H1 (cell line): Measurements from ENCODE around the gene WDR4. TPM values are rescaled to one million over a fixed set of nuclear protein-coding genes. Genes with fewer than 3 reads are reported as not detected.

ENCODE experiments used
- BACH1 ChIP-seq: IDR thresholded peaks from 2 replicates; pipeline ENCODE4 v1.6.1; 2012; ENCODE audit warnings: low read length, improper control_type of control experiment
- CHD7 ChIP-seq: fragments of 300-600 bp; sonication (generic); IDR thresholded peaks from 2 replicates; pipeline ENCODE4 v1.7.1; 2012; ENCODE audit warnings: low read length, moderate library complexity, mild to moderate bottlenecking, inconsistent platforms; ENCODE audit not compliant: insufficient replicate concordance
- CTCF ChIP-seq, 3 experiments: IDR thresholded peaks; 1 replicate in 2 of 3; 2 replicates in 1 of 3; pipeline versions ENCODE4 v1.5.1 to v1.6.1; 2011; ENCODE audit warnings: low read length in 3 of 3, mild to moderate bottlenecking in 3 of 3, inconsistent platforms in 2 of 3, low read depth in 1 of 3, moderate library complexity in 1 of 3; ENCODE audit not compliant: insufficient read depth in 1 of 3; ENCODE audit errors: control extremely low read depth in 1 of 3
- E2F6 ChIP-seq: IDR thresholded peaks from 2 replicates; pipeline ENCODE4 v1.6.1; 2012; ENCODE audit warnings: inconsistent platforms
- HDAC6 ChIP-seq: IDR thresholded peaks from one replicate; pipeline ENCODE4 v1.7.1; 2012; ENCODE audit warnings: low read depth, mild to moderate bottlenecking, inconsistent platforms, low read length, moderate library complexity
- NANOG ChIP-seq: IDR thresholded peaks from 2 replicates; pipeline ENCODE4 v1.6.1; 2011; ENCODE audit warnings: low read length, low read depth, mild to moderate bottlenecking, inconsistent platforms; ENCODE audit not compliant: insufficient read depth, poor library complexity, severe bottlenecking
- POLR2A ChIP-seq, 2 experiments: IDR thresholded peaks; 1 replicate in 1 of 2; 2 replicates in 1 of 2; pipeline ENCODE4 v1.6.1; 2011; ENCODE audit warnings: low read depth in 2 of 2, low read length in 2 of 2, mild to moderate bottlenecking in 2 of 2; ENCODE audit errors: control extremely low read depth in 1 of 2
- SAP30 ChIP-seq: fragments of 300-600 bp; sonication (generic); IDR thresholded peaks from 2 replicates; pipeline ENCODE4 v1.7.1; 2012; ENCODE audit warnings: low read length, moderate library complexity, mild to moderate bottlenecking, inconsistent platforms; ENCODE audit not compliant: insufficient read depth, insufficient replicate concordance
- SIX5 ChIP-seq: IDR thresholded peaks from 2 replicates; pipeline ENCODE4 v1.6.1; 2011; ENCODE audit warnings: mild to moderate bottlenecking, low read depth, low read length
- polyA plus RNA-seq, 7 experiments: library from polyadenylated mRNA; depleted of rRNA in 3 of 7; stranded (reverse) in 5 of 7; unstranded in 2 of 7; fragments of >200 nt in 5 of 7; fragments of 200-250 nt in 2 of 7; gene quantifications; 1 replicate in 5 of 7; 2 replicates in 1 of 7; 4 replicates in 1 of 7; pipeline versions ENCODE4 v1.2.1 to v1.2.3, GENCODE V29; 2011 to 2013; ENCODE audit warnings: missing spikeins in 2 of 7, mixed read lengths in 2 of 7
- total RNA-seq: library from RNA; stranded (reverse); fragmentation: NEBNext Ultra II Directional; extraction: Animal tissue kit (Norgen Biotek cat#: 25700); gene quantifications from 2 replicates; pipeline ENCODE4 v1.2.1, GENCODE V29; 2021

The WDR4 gene
- total and polyA plus RNA-seq, 2 of the 8 experiments (the other 6 are each of a cell fraction or from before 2014, with no cell fraction given): 28.9 to 47.8 TPM

GRCh38 chr21:42799516-42799915 lies 79.8 kb downstream of the WDR4 start (continued):
- no peak for TF ChIP-seq CHD7
- no peak for TF ChIP-seq CTCF (IDR thresholded peaks at IDR 0.05; ENCODE audit: control extremely low read depth in 1 of 3, insufficient read depth in 1 of 3, low read depth in 1 of 3, low read length in 3 of 3)
- no peak for TF ChIP-seq HDAC6
- TF ChIP-seq BACH1: no peak
- no peak for TF ChIP-seq POLR2A (IDR thresholded peaks at IDR 0.05; ENCODE audit: control extremely low read depth in 1 of 2, low read depth in 2 of 2, low read length in 2 of 2)
- no peak for TF ChIP-seq NANOG
- TF ChIP-seq E2F6: no peak
- TF ChIP-seq SIX5: no peak
- no peak for TF ChIP-seq SAP30
